GM18505 (cell line): Measurements from ENCODE around the gene SETDB2.

ENCODE experiments used
- ATAC-seq: cut with Tn5 transposase; IDR thresholded peaks from one replicate; pipeline ENCODE4 v1.9.1; 2021; ENCODE audit not compliant: unreplicated experiment
- POLR2A ChIP-seq: IDR thresholded peaks from 4 replicates; pipeline ENCODE4 v1.6.1; 2011; ENCODE audit warnings: borderline replicate concordance; ENCODE audit not compliant: insufficient read depth, insufficient read length; ENCODE audit errors: extremely low read depth

SETDB2 gene

DNA sequence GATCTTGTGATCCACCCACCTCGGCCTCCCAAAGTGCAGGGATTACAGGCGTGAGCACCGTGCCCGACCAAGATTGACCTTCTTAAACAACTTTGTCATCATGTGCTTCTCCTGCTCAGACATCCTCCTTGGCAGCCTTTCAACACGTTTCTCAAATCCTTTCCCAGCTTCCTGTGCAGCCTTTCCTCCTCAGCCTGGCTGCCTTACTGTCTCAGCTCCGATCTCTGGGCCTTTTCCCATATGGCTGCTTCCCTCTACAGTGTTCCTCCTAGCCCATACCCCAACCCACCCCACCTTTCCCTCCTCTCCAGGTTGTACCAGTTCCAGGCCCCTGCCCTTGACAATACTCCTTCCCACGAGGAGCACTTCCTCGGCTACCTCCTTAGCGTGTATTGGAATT lies 58.9 kb downstream of the SETDB2 start:
- TF ChIP-seq POLR2A, result no peak

GRCh38 chr13:49503951-49504350 lies 59.9 kb downstream of the SETDB2 start:
- ATAC-seq, result no peak
- no peak for TF ChIP-seq POLR2A

More for the DNA sequence above, 58.9 kb downstream of the SETDB2 start:
- ATAC-seq, result no peak

DNA sequence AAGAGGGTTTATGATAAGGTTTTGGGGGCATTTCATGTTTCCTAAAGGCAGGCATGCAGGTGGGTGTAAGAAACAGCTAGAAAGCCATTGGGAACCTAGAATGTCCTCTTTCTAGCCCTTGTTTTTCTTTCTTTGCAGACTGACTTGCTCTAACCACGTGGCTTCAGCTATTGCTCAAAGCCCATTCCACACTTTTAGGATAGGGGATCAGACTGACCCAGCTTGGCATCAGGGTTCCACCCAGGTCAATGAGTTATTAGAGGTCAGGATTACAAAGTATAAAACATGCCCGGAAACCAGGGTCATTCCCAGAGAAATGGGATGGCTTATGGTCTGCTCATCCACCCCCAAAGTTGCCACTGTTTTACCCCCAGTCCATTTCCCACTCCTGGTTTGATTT lies 68.5 kb downstream of the SETDB2 start:
- no peak for ATAC-seq
- TF ChIP-seq POLR2A, result no peak

DNA sequence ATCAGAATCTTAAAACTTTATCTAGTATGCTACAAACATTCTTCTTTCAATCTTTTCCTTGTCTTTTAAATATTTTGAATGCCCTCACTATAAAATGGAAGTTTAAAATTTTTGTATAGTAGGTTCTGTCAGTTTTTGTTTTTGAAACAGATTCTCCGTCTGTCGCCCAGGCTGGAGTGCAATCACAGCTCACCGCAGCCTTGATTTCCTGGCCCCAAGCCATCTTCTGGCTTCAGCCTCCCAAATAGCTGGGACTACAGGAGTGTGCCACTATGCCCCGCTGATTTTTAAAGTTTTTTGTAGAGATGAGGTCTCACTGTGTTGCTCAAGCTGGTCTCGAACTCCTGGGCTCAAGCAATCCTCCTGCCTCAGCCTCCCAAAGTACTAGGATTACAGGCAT lies 72.4 kb downstream of the SETDB2 start:
- TF ChIP-seq POLR2A, result no peak
- no peak for ATAC-seq

DNA sequence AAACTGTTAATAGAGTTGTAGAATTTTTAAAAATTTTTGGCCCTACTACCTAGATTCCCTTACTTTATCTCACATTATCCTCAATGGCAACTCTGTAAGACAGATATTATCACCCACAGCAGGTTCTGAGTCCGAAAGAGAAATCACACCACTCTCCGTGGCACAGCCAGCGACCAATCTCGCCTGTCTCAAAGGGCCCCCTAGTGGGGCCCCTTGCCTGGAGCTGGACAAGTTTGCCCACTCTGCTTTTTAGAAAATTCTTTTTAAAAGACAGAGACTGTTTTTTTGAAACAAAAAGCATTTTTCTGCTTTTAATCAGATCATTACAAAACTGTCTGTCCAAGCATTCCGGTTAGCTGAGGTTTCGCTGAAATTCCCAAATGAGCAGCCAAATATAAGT lies 73.4 kb downstream of the SETDB2 start:
- no peak for ATAC-seq
- no peak for TF ChIP-seq POLR2A

GRCh38 chr13:49521224-49521623 lies 77.2 kb downstream of the SETDB2 start:
- no peak for ATAC-seq
- no peak for TF ChIP-seq POLR2A

- no peak for ATAC-seq
- TF ChIP-seq POLR2A, result no peak
These were observed 80.8 kb downstream of the SETDB2 start for GRCh38 chr13:49524740-49525501.

DNA sequence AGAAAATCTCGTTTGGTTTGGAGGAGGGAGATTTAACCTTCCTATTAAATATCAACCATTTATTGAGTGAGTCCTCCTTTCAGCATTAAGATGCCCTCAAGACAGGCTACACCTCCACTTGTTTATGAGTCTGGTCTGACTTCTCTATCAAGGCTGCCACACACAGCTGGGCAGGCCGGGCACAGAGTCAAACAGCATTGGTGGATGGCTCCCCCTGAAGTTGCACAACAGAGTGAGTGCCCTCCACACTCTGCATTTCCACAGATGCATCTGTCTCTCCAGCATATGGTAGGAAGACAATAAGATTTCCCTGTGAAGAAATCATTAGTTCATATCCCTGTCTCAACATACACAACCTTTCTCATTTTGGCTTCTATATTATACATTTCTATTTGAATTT lies 83.0 kb downstream of the SETDB2 start:
- ATAC-seq, result no peak
- TF ChIP-seq POLR2A, result no peak

GRCh38 chr13:49528161-49528560 lies 84.1 kb downstream of the SETDB2 start:
- no peak for ATAC-seq
- no peak for TF ChIP-seq POLR2A

GRCh38 chr13:49530457-49530856 lies 86.4 kb downstream of the SETDB2 start:
- peak; percentile 68 for ATAC-seq
- TF ChIP-seq POLR2A, result no peak

DNA sequence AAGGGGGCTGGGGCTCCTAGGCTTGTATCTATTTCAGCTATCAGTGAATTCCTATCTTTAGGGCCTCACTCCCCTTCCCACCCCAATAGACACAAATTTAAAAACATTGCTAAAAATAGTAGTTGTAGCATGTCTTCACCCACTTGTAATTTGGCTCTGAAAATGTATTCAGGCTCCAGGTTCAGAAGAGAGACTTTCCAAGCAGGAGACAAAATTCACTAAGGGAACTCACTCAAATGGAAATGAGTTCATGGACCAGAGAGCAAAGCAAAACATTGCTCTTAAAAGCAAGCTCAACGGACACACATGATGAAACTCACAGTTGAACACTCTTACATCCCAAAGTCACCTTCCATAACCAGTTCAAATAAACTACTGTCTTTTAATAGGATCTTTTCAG lies 88.5 kb downstream of the SETDB2 start:
- no peak for TF ChIP-seq POLR2A
- no peak for ATAC-seq

GRCh38 chr13:49533011-49533410 lies 88.9 kb downstream of the SETDB2 start:
- no peak for ATAC-seq
- no peak for TF ChIP-seq POLR2A

DNA sequence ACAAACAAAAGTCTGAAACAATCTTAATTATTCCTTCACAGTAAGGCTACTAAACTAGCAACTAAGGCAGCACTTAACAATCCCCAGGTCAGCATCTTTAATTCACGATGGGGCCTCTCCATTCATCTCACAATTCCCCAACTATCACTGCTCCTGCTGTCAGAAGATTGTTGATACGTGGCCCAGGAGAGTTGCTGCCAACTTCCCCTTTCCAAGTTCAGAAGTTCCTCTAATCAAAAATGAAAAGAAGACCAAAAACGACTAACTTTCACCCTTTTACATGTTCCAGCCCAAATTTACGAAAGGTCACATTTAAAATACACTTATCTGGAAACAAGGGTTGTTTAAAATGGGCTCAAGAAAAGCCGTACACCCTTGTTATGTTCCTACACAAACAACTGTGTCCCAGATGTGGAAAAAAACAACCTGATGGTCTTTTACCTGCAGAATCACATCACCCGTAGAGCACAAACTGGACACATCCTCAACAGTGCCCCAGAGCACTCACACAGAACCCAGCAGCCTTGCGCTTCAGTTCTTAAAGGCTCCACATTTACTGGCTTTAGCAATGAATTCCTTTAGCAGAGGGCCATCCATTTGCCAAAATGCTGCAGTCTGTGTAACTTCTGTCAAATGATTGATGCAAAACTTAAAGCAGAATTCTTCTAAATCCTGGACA lies 89.7 kb downstream of the SETDB2 start:
- ATAC-seq, result no peak
- no peak for TF ChIP-seq POLR2A
